ENCODE results near the gene CACNA1F. TPM values are rescaled to one million over a fixed set of nuclear protein-coding genes. Genes with fewer than 3 reads are reported as not detected.

Gene CACNA1F
- total RNA-seq, 2 experiments from 2014 or later = 1.1 to 1.2 TPM

GRCh38 chrX:49188468-49189076, 44.6 kb downstream of the CACNA1F start:
- Histone ChIP-seq H3K36me3 (ENCODE audit: insufficient read depth, low read length) (peaks cover under 1% of the 10 kb centered on the region), H3K9me3 (ENCODE audit: control insufficient read depth in 1 of 2, insufficient read depth in 1 of 2, low read length in 2 of 2) (no peaks in the 10 kb centered on the region), H3K4me1 (ENCODE audit: insufficient read depth, low read length) (peaks cover 43% of the 10 kb centered on the region), H3K27me3 (ENCODE audit: control insufficient read depth in 1 of 2, insufficient read depth in 2 of 2, low read length in 2 of 2) (no peaks in the 10 kb centered on the region), H3K4me3 (ENCODE audit: low read length) (no peak overlapping the region), H3K27ac (ENCODE audit: low read depth in 1 of 2, low read length in 2 of 2) (no peak overlapping the region)
- POLR2A ChIA-PET = no interaction called here
- Mint-ChIP-seq H3K4me3 (peak overlapping the region; percentile 45), H3K27ac (no peak overlapping the region), H3K27me3 (no peaks in the 10 kb centered on the region), H3K4me1 (ENCODE audit: low read depth) (peaks cover 35% of the 10 kb centered on the region), H3K36me3 (ENCODE audit: low read depth) (no peaks in the 10 kb centered on the region), H3K9me3 (no peaks in the 10 kb centered on the region)
- CTCF ChIA-PET = no interaction called here
- no peak for ATAC-seq (ENCODE audit: poor library complexity)
- TF ChIP-seq CTCF (IDR thresholded peaks at IDR 0.05) = no peak
- intact Hi-C loops (cut with DNase I, micrococcal nuclease) = no loop called here
- DNase-seq = no peak

- intact Hi-C loops (cut with DNase I, micrococcal nuclease) = no loop called here
- H3K4me1 ChIP-seq (ENCODE audit: insufficient read depth, low read length) = peaks cover 32% of the 10 kb centered on the region
- POLR2A ChIA-PET = no interaction called here
Measured at GRCh38 chrX:49187526-49187925, 45.6 kb downstream of the CACNA1F start.

GRCh38 chrX:49187028-49187394, 46.1 kb downstream of the CACNA1F start:
- Mint-ChIP-seq H3K4me3 (peak overlapping the region; percentile 67), H3K27ac (no peak overlapping the region), H3K27me3 (no peaks in the 10 kb centered on the region), H3K9me3 (no peaks in the 10 kb centered on the region), H3K36me3 (ENCODE audit: low read depth) (peaks cover 7% of the 10 kb centered on the region), H3K4me1 (ENCODE audit: low read depth) (peaks cover 23% of the 10 kb centered on the region)
- Histone ChIP-seq H3K27me3 (ENCODE audit: control insufficient read depth in 1 of 2, insufficient read depth in 2 of 2, low read length in 2 of 2) (no peaks in the 10 kb centered on the region), H3K9me3 (ENCODE audit: control insufficient read depth in 1 of 2, insufficient read depth in 1 of 2, low read length in 2 of 2) (no peaks in the 10 kb centered on the region), H3K4me3 (ENCODE audit: low read length) (no peak overlapping the region), H3K36me3 (ENCODE audit: insufficient read depth, low read length) (peaks cover 7% of the 10 kb centered on the region), H3K4me1 (ENCODE audit: insufficient read depth, low read length) (peaks cover 32% of the 10 kb centered on the region), H3K27ac (ENCODE audit: low read depth in 1 of 2, low read length in 2 of 2) (no peak overlapping the region)
- ATAC-seq (ENCODE audit: poor library complexity) = no peak
- TF ChIP-seq CTCF (IDR thresholded peaks at IDR 0.05) = no peak
- POLR2A ChIA-PET = no interaction called here
- intact Hi-C loops (cut with DNase I, micrococcal nuclease) = no loop called here
- CTCF ChIA-PET = no interaction called here
- DNase-seq = no peak

More at GRCh38 chrX:49187526-49187925, 45.6 kb downstream of the CACNA1F start:
- CTCF ChIA-PET = no interaction called here
- Histone ChIP-seq H3K4me3 (ENCODE audit: low read length) (no peak overlapping the region), H3K36me3 (ENCODE audit: insufficient read depth, low read length) (peaks cover 7% of the 10 kb centered on the region), H3K9me3 (ENCODE audit: control insufficient read depth in 1 of 2, insufficient read depth in 1 of 2, low read length in 2 of 2) (no peaks in the 10 kb centered on the region), H3K27me3 (ENCODE audit: control insufficient read depth in 1 of 2, insufficient read depth in 2 of 2, low read length in 2 of 2) (no peaks in the 10 kb centered on the region), H3K27ac (ENCODE audit: low read depth in 1 of 2, low read length in 2 of 2) (no peak overlapping the region)
- TF ChIP-seq CTCF (IDR thresholded peaks at IDR 0.05) = no peak
- Mint-ChIP-seq H3K9me3 (no peaks in the 10 kb centered on the region), H3K36me3 (ENCODE audit: low read depth) (peaks cover 2% of the 10 kb centered on the region), H3K27me3 (no peaks in the 10 kb centered on the region), H3K4me1 (ENCODE audit: low read depth) (peaks cover 25% of the 10 kb centered on the region), H3K4me3 (no peak overlapping the region), H3K27ac (no peak overlapping the region)
- DNase-seq = no peak
- ATAC-seq (ENCODE audit: poor library complexity) = no peak

All from CD4-positive, alpha-beta T cell (primary cell).